Neural cell (in vitro differentiated cells): Measurements from ENCODE around the gene HOXC11.

Source experiments
- CTCF ChIP-seq: fragments of 450-650 bp; IDR thresholded peaks from 2 replicates; pipeline ENCODE4 v1.5.1; 2014; ENCODE audit warnings: antibody characterized with exemption, mild to moderate bottlenecking, moderate library complexity; ENCODE audit not compliant: poor library complexity, severe bottlenecking
- POLR2AphosphoS5 ChIP-seq: IDR thresholded peaks from 2 replicates; pipeline ENCODE4 v1.6.1; 2012

- TF ChIP-seq CTCF, result no peak
- TF ChIP-seq POLR2AphosphoS5, result no peak
Measured at GRCh38 chr12:53935383-53936341, 37.3 kb upstream of the HOXC11 start.
